ENCODE data around the gene COL7A1. TPM values are rescaled to one million over a fixed set of nuclear protein-coding genes. Genes with fewer than 3 reads are reported as not detected.
A peak's percentile ranks its signal among the peaks of the same experiment; 100 is the strongest.

COL7A1 gene
- total and polyA plus RNA-seq, 2 experiments from 2014 or later: 4.0 to 7.9 TPM

DNA sequence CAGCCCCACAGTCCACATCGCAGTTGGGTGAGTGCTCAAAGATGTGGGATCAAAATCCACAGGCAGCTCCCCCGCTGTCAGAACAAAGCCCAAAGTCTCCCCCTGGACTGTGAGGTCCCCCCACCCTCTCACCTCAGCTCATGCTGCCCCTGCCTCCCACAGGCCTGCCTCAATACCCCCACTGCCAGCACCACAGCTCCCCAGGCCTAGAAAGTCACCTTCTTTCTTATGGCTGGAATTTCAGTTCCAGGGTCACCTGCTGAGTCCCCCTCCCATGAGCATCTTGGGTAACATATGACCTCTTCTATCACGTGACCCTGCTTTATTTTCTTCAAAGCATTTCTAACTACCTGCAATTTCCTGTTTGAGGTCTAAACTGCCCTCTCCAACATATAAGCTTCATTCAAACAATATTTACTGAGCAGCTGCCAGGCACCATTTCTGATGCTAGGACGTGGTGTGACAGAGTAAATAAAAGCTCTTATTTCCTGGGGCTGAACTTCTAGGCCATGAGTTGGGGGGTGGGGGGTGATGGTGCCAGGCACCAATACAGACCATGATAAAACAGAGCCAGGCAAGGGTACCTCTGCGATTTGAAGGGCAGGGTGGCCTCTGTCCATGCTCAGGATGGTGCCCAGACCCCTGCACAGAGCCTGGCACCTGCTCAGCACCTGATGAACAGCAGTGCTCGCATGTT is 28.9 kb upstream of the COL7A1 start:
- peaks cover 48% of the 10 kb centered on the region for H3K36me3 Mint-ChIP-seq (ENCODE audit: low read depth)
- no peak overlapping the region for H2AFZ ChIP-seq
- H3K4me2 ChIP-seq: no peak overlapping the region; the same call in 1 of the 2 replicates
- DNase-seq (ENCODE audit: low spot score): peak; percentile 46
- no peak for TF ChIP-seq EZH2 (IDR thresholded peaks at IDR 0.05; ENCODE audit: low read depth, unreplicated experiment)
- peaks cover 7% of the 10 kb centered on the region for H3K27me3 Mint-ChIP-seq (ENCODE audit: insufficient read depth, low read depth, poor library complexity)
- no peaks in the 10 kb centered on the region; the same call in 1 of the 2 replicates for H4K20me1 ChIP-seq (replicated peaks; ENCODE audit: insufficient read depth)
- H3K27me3 ChIP-seq (ENCODE audit: insufficient read depth): no peaks in the 10 kb centered on the region
- no peaks in the 10 kb centered on the region for H3K9me2 ChIP-seq (ENCODE audit: insufficient read depth)
- peak overlapping the region; percentile 51 for H3K27ac ChIP-seq (ENCODE audit: low read depth)
- peaks cover 5% of the 10 kb centered on the region; the same call in 1 of the 2 replicates for H3F3A ChIP-seq (replicated peaks; ENCODE audit: low read depth)
- peaks cover 7% of the 10 kb centered on the region; the same call in 1 of the 2 replicates for H3K36me3 ChIP-seq (ENCODE audit: insufficient read depth)
- no peak for ATAC-seq
- no peak overlapping the region; the same call in 1 of the 2 replicates for H3K27ac Mint-ChIP-seq
- no peaks in the 10 kb centered on the region for H3K79me2 ChIP-seq (replicated peaks; ENCODE audit: insufficient read depth)
- H3K4me3 Mint-ChIP-seq: no peak overlapping the region
- H3K4me3 ChIP-seq: no peak overlapping the region
- peaks cover 15% of the 10 kb centered on the region; the same call in 2 of the 3 replicates for H3K4me1 Mint-ChIP-seq
- 0 out of 2 replicates have a peak, but pooled peaks cover 3% of the 10 kb centered on the region for H3K4me1 ChIP-seq (ENCODE audit: insufficient read depth)
- H3K9me3 Mint-ChIP-seq: no peaks in the 10 kb centered on the region

DNA sequence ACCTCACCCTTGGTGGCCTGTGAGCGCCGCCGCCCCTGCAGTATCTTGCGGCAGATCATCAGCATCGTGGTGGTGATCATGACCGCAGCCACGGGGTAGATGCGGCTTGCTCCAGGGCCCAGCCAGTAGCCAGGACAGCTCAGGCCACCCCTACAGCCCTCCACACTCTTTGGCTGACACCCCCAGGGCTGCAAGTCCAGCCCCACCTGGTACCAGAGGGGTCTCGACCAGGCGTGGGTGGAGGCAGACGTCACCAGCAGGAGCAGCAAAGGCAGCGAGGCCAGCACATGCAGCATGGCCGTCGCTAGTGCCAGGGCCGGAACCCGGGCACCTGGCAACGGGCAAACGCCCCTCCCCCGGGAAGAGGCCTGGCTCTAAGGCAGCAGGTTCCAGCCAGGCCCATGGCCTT is 26.3 kb upstream of the COL7A1 start, which contains the start of gene TMEM89:
TSS of gene TMEM89 (minus strand) at position 309 of the 409 bp plus-strand sequence. CDS start at position 296, 13 bp downstream.
- Histone ChIP-seq H3K27ac (ENCODE audit: low read depth) (no peak within 1 kb of the TSS), H3K4me2 (no peak within 1 kb of the TSS), H3K4me3 (no peak within 1 kb of the TSS), H3K9me2 (ENCODE audit: insufficient read depth) (no peaks in the 10 kb centered on the region), H3F3A (replicated peaks; ENCODE audit: low read depth) (peaks cover 7% of the 10 kb centered on the region), H4K20me1 (replicated peaks; ENCODE audit: insufficient read depth) (no peaks in the 10 kb centered on the region; the same call in 1 of the 2 replicates), H3K79me2 (replicated peaks; ENCODE audit: insufficient read depth) (no peaks in the 10 kb centered on the region), H2AFZ (no peak within 1 kb of the TSS), H3K36me3 (ENCODE audit: insufficient read depth) (peaks cover 7% of the 10 kb centered on the region), H3K27me3 (ENCODE audit: insufficient read depth) (no peaks in the 10 kb centered on the region), H3K4me1 (ENCODE audit: insufficient read depth) (0 out of 2 replicates have a peak, but pooled peaks cover 3% of the 10 kb centered on the region)
- H3K36me3 Mint-ChIP-seq (ENCODE audit: low read depth): peaks cover 49% of the 10 kb centered on the region
- no peak for DNase-seq (ENCODE audit: low spot score)
- peaks cover 23% of the 10 kb centered on the region for H3K9me3 Mint-ChIP-seq
- H3K4me1 Mint-ChIP-seq: peaks cover 15% of the 10 kb centered on the region; the same call in 2 of the 3 replicates
- no peak within 1 kb of the TSS for H3K4me3 Mint-ChIP-seq
- no peak within 1 kb of the TSS for H3K27ac Mint-ChIP-seq
- no peak for ATAC-seq
- peaks cover 9% of the 10 kb centered on the region for H3K27me3 Mint-ChIP-seq (ENCODE audit: insufficient read depth, low read depth, poor library complexity)
- TF ChIP-seq EZH2 (IDR thresholded peaks at IDR 0.05; ENCODE audit: low read depth, unreplicated experiment) (no peak), NANOG (IDR thresholded peaks at IDR 0.05; ENCODE audit: borderline replicate concordance) (no peak), ZNF114 (CRISPR knock-in tag; IDR thresholded peaks at IDR 0.05) (no peak), POLR2AphosphoS5 (IDR thresholded peaks at IDR 0.05; ENCODE audit: low read depth) (no peak), ZNF331 (CRISPR knock-in tag; IDR thresholded peaks at IDR 0.05; ENCODE audit: low read depth) (no peak), JUNB (IDR thresholded peaks at IDR 0.05; ENCODE audit: unreplicated experiment) (no peak), STAT1 (IDR thresholded peaks at IDR 0.05; ENCODE audit: unreplicated experiment) (no peak), EZH2phosphoT487 (IDR thresholded peaks at IDR 0.05; ENCODE audit: unreplicated experiment) (no peak)
- TF ChIP-seq, protein P1, sequence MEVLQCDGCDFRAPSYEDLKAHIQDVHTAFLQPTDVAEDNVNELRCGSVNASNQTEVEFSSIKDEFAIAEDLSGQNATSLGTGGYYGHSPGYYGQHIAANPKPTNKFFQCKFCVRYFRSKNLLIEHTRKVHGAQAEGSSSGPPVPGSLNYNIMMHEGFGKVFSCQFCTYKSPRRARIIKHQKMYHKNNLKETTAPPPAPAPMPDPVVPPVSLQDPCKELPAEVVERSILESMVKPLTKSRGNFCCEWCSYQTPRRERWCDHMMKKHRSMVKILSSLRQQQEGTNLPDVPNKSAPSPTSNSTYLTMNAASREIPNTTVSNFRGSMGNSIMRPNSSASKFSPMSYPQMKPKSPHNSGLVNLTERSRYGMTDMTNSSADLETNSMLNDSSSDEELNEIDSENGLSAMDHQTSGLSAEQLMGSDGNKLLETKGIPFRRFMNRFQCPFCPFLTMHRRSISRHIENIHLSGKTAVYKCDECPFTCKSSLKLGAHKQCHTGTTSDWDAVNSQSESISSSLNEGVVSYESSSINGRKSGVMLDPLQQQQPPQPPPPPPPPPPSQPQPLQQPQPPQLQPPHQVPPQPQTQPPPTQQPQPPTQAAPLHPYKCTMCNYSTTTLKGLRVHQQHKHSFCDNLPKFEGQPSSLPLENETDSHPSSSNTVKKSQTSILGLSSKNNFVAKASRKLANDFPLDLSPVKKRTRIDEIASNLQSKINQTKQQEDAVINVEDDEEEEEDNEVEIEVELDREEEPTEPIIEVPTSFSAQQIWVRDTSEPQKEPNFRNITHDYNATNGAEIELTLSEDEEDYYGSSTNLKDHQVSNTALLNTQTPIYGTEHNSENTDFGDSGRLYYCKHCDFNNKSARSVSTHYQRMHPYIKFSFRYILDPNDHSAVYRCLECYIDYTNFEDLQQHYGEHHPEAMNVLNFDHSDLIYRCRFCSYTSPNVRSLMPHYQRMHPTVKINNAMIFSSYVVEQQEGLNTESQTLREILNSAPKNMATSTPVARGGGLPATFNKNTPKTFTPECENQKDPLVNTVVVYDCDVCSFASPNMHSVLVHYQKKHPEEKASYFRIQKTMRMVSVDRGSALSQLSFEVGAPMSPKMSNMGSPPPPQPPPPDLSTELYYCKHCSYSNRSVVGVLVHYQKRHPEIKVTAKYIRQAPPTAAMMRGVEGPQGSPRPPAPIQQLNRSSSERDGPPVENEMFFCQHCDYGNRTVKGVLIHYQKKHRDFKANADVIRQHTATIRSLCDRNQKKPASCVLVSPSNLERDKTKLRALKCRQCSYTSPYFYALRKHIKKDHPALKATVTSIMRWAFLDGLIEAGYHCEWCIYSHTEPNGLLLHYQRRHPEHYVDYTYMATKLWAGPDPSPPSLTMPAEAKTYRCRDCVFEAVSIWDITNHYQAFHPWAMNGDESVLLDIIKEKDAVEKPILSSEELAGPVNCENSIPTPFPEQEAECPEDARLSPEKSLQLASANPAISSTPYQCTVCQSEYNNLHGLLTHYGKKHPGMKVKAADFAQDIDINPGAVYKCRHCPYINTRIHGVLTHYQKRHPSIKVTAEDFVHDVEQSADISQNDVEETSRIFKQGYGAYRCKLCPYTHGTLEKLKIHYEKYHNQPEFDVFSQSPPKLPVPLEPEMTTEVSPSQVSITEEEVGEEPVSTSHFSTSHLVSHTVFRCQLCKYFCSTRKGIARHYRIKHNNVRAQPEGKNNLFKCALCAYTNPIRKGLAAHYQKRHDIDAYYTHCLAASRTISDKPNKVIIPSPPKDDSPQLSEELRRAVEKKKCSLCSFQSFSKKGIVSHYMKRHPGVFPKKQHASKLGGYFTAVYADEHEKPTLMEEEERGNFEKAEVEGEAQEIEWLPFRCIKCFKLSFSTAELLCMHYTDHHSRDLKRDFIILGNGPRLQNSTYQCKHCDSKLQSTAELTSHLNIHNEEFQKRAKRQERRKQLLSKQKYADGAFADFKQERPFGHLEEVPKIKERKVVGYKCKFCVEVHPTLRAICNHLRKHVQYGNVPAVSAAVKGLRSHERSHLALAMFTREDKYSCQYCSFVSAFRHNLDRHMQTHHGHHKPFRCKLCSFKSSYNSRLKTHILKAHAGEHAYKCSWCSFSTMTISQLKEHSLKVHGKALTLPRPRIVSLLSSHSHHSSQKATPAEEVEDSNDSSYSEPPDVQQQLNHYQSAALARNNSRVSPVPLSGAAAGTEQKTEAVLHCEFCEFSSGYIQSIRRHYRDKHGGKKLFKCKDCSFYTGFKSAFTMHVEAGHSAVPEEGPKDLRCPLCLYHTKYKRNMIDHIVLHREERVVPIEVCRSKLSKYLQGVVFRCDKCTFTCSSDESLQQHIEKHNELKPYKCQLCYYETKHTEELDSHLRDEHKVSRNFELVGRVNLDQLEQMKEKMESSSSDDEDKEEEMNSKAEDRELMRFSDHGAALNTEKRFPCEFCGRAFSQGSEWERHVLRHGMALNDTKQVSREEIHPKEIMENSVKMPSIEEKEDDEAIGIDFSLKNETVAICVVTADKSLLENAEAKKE (CRISPR knock-in tag; IDR thresholded peaks at IDR 0.05): no peak
- TF ChIP-seq, protein P2, sequence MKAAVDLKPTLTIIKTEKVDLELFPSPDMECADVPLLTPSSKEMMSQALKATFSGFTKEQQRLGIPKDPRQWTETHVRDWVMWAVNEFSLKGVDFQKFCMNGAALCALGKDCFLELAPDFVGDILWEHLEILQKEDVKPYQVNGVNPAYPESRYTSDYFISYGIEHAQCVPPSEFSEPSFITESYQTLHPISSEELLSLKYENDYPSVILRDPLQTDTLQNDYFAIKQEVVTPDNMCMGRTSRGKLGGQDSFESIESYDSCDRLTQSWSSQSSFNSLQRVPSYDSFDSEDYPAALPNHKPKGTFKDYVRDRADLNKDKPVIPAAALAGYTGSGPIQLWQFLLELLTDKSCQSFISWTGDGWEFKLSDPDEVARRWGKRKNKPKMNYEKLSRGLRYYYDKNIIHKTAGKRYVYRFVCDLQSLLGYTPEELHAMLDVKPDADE (IDR thresholded peaks at IDR 0.05): no peak
- TF ChIP-seq, protein P3, sequence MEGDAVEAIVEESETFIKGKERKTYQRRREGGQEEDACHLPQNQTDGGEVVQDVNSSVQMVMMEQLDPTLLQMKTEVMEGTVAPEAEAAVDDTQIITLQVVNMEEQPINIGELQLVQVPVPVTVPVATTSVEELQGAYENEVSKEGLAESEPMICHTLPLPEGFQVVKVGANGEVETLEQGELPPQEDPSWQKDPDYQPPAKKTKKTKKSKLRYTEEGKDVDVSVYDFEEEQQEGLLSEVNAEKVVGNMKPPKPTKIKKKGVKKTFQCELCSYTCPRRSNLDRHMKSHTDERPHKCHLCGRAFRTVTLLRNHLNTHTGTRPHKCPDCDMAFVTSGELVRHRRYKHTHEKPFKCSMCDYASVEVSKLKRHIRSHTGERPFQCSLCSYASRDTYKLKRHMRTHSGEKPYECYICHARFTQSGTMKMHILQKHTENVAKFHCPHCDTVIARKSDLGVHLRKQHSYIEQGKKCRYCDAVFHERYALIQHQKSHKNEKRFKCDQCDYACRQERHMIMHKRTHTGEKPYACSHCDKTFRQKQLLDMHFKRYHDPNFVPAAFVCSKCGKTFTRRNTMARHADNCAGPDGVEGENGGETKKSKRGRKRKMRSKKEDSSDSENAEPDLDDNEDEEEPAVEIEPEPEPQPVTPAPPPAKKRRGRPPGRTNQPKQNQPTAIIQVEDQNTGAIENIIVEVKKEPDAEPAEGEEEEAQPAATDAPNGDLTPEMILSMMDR (conservative IDR thresholded peaks at IDR 0.05; ENCODE audit: low read depth in 2 of 2): no peak
